ENCODE data around the gene TMEM38B. TPM values are rescaled to one million over a fixed set of nuclear protein-coding genes. Genes with fewer than 3 reads are reported as not detected.

TMEM38B gene
- total RNA-seq, 3 donors from 2014 or later (not counting 1 experiment from before 2014, with no cell fraction given), result 5.7 to 8.0 (median 8.0) TPM

DNA sequence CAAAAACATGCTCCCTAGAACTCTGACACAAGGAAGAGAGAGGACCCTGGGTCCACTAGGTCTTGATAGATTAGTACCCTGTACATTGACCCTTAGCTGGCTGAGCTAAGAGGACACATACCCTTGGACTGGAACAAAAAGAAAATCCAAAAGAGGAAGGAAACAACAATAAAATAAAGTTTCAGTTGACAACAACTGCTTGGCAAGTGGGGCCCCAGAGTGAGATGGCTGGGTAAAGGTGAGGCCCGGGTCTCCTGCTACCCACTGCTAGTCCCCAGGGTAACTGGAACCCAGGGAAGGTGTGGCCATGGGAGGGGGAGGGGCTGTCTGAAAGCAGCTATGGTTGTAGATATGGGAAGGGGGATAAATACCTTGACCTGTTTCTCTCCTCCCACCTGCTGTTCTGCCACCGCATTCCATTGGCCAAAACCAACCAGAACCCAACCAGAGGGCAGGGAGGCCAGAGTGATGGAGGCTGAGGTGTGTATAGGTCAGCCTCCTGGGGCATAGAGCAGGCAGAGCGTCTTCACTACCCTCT is 20.4 kb upstream of the TMEM38B start:
- Mint-ChIP-seq H3K4me3 (no peak overlapping the region), H3K27ac (no peak overlapping the region), H3K27me3 (ENCODE audit: low read depth in 2 of 2) (peaks cover 17 to 22% of the 10 kb centered on the region in 2 donors), H3K9me3 (no peaks in the 10 kb centered on the region), H3K36me3 (no peaks in the 10 kb centered on the region), H3K4me1 (peaks cover 0 to 5% of the 10 kb centered on the region in 2 donors)
- DNase-seq, result no peak
- Histone ChIP-seq H3K36me3 (ENCODE audit: control insufficient read depth, insufficient read depth, low read length) (no peaks in the 10 kb centered on the region), H3K9me3 (ENCODE audit: control insufficient read depth, insufficient read depth, low read length) (no peaks in the 10 kb centered on the region), H3K27me3 (ENCODE audit: control insufficient read depth, insufficient read depth, low read length) (no peaks in the 10 kb centered on the region), H3K4me1 (ENCODE audit: control insufficient read depth, insufficient read depth, low read length) (no peaks in the 10 kb centered on the region), H3K27ac (ENCODE audit: low read length) (no peak overlapping the region), H3K4me3 (ENCODE audit: low read length) (no peak overlapping the region)
- no peak for ATAC-seq
- intact Hi-C loops (cut with micrococcal nuclease), result no loop called here
- WGBS (ENCODE audit: insufficient coverage), result 50% methylated on average over 2 of the region's 3 CpGs
- TF ChIP-seq, protein P1, sequence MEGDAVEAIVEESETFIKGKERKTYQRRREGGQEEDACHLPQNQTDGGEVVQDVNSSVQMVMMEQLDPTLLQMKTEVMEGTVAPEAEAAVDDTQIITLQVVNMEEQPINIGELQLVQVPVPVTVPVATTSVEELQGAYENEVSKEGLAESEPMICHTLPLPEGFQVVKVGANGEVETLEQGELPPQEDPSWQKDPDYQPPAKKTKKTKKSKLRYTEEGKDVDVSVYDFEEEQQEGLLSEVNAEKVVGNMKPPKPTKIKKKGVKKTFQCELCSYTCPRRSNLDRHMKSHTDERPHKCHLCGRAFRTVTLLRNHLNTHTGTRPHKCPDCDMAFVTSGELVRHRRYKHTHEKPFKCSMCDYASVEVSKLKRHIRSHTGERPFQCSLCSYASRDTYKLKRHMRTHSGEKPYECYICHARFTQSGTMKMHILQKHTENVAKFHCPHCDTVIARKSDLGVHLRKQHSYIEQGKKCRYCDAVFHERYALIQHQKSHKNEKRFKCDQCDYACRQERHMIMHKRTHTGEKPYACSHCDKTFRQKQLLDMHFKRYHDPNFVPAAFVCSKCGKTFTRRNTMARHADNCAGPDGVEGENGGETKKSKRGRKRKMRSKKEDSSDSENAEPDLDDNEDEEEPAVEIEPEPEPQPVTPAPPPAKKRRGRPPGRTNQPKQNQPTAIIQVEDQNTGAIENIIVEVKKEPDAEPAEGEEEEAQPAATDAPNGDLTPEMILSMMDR (IDR thresholded peaks at IDR 0.05), result no peak

DNA sequence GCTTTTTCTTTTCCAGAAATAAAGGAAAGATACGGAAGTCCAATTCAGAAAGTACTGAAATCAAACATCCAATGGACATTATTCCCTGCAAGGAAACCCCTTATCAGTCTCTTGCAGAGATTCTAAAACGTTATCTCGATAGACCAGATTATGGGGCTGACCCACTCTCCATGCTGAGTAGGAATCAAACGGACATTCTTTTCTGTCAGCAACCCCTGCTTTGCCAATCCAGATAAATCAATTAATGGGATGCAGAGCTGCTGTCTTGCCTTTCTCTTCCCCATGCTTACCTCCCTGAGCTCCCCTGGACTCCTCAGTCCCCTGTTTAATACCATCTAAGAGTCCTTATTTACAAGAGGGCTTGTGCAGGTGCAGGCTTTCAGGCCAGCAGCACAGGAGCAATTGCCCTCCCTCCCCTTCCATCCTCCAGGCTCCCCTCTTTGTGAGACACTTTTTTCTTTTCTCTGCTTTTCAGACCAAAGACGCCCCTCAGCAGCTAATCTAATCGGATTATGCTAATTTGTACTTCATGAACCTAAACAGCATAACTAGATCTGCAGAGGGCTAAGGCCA is 17.9 kb upstream of the TMEM38B start:
- peaks cover 0 to 5% of the 10 kb centered on the region in 2 donors for H3K4me1 Mint-ChIP-seq
- Histone ChIP-seq H3K4me3 (ENCODE audit: low read length) (no peak overlapping the region), H3K27ac (ENCODE audit: low read length) (no peak overlapping the region), H3K36me3 (ENCODE audit: control insufficient read depth, insufficient read depth, low read length) (no peaks in the 10 kb centered on the region), H3K27me3 (ENCODE audit: control insufficient read depth, insufficient read depth, low read length) (no peaks in the 10 kb centered on the region), H3K4me1 (ENCODE audit: control insufficient read depth, insufficient read depth, low read length) (no peaks in the 10 kb centered on the region), H3K9me3 (ENCODE audit: control insufficient read depth, insufficient read depth, low read length) (no peaks in the 10 kb centered on the region)
- DNase-seq, result no peak
- no peak for ATAC-seq
- H3K27ac Mint-ChIP-seq, result no peak overlapping the region
- H3K36me3 Mint-ChIP-seq, result no peaks in the 10 kb centered on the region
- no peak overlapping the region for H3K4me3 Mint-ChIP-seq
- intact Hi-C loops (cut with micrococcal nuclease), result no loop called here
- TF ChIP-seq, protein P1 (IDR thresholded peaks at IDR 0.05), result no peak
- WGBS (ENCODE audit: insufficient coverage), result 97% methylated on average over 6 of the region's 6 CpGs
- peaks cover 7 to 12% of the 10 kb centered on the region in 2 donors for H3K27me3 Mint-ChIP-seq (ENCODE audit: low read depth in 2 of 2)
- H3K9me3 Mint-ChIP-seq, result no peaks in the 10 kb centered on the region

- TF ChIP-seq, protein P1 (IDR thresholded peaks at IDR 0.05), result no peak
- Histone ChIP-seq H3K4me1 (ENCODE audit: control insufficient read depth, insufficient read depth, low read length) (no peaks in the 10 kb centered on the region), H3K36me3 (ENCODE audit: control insufficient read depth, insufficient read depth, low read length) (no peaks in the 10 kb centered on the region), H3K27ac (ENCODE audit: low read length) (no peak overlapping the region), H3K9me3 (ENCODE audit: control insufficient read depth, insufficient read depth, low read length) (no peaks in the 10 kb centered on the region), H3K4me3 (ENCODE audit: low read length) (no peak overlapping the region), H3K27me3 (ENCODE audit: control insufficient read depth, insufficient read depth, low read length) (no peaks in the 10 kb centered on the region)
- Mint-ChIP-seq H3K9me3 (no peaks in the 10 kb centered on the region), H3K27me3 (ENCODE audit: low read depth in 2 of 2) (peaks cover 0 to 9% of the 10 kb centered on the region in 2 donors), H3K36me3 (no peaks in the 10 kb centered on the region), H3K4me1 (no peaks in the 10 kb centered on the region), H3K4me3 (no peak overlapping the region), H3K27ac (no peak overlapping the region)
- intact Hi-C loops (cut with micrococcal nuclease), result no loop called here
- ATAC-seq (no peak), DNase-seq (no peak)
- WGBS (ENCODE audit: insufficient coverage), result 100% methylated on average over 1 of the region's 1 CpG
Measured at GRCh38 chr9:105678163-105678562, 16.2 kb upstream of the TMEM38B start.

DNA sequence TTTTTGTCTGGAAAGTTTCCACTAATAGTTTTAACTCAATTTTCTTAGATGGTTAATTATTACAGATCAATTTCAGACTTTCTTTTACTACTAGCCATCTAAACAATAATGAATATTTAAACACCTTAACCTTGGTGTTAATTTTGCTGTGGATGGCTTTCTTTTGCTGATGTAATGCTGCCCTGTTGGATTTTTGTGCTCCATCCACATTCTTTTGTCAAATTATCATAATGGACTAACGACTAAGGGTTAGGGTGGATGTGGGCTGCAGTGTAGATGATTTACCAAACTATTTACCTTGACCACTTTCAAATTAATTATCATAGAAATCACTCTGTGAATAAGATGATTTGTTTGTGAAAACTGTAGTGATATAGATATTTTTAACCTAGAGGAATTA is 15.6 kb upstream of the TMEM38B start:
- TF ChIP-seq, protein P1 (IDR thresholded peaks at IDR 0.05), result no peak

More for the DNA sequence above, 15.6 kb upstream of the TMEM38B start:
- Histone ChIP-seq H3K27me3 (ENCODE audit: control insufficient read depth, insufficient read depth, low read length) (no peaks in the 10 kb centered on the region), H3K27ac (ENCODE audit: low read length) (no peak overlapping the region), H3K9me3 (ENCODE audit: control insufficient read depth, insufficient read depth, low read length) (no peaks in the 10 kb centered on the region), H3K36me3 (ENCODE audit: control insufficient read depth, insufficient read depth, low read length) (no peaks in the 10 kb centered on the region), H3K4me3 (ENCODE audit: low read length) (no peak overlapping the region), H3K4me1 (ENCODE audit: control insufficient read depth, insufficient read depth, low read length) (no peaks in the 10 kb centered on the region)
- H3K27me3 Mint-ChIP-seq (ENCODE audit: low read depth in 2 of 2), result peaks cover 0 to 7% of the 10 kb centered on the region in 2 donors
- H3K27ac Mint-ChIP-seq, result no peak overlapping the region
- no peak for ATAC-seq
- H3K4me3 Mint-ChIP-seq, result no peak overlapping the region
- intact Hi-C loops (cut with micrococcal nuclease), result no loop called here
- H3K36me3 Mint-ChIP-seq, result no peaks in the 10 kb centered on the region
- H3K9me3 Mint-ChIP-seq, result no peaks in the 10 kb centered on the region
- WGBS (ENCODE audit: insufficient coverage), result no CpG with 5 or more reads among the region's 1 CpG
- no peak for DNase-seq
- H3K4me1 Mint-ChIP-seq, result no peaks in the 10 kb centered on the region

Data from natural killer cell (primary cell).